Liver (tissue), 3 donors: ENCODE data around the gene TLE3.

Source experiments
- ATF3 ChIP-seq: IDR thresholded peaks from 2 replicates; pipeline ENCODE4 v1.6.1; 2016; ENCODE audit warnings: antibody characterized with exemption
- CTCF ChIP-seq: fragments of 150-350 bp; IDR thresholded peaks from 2 replicates; pipeline ENCODE4 v1.5.1; 2017; ENCODE audit warnings: improper control_type of control experiment, low read depth, low read length; ENCODE audit not compliant: missing input control
- FOXA1 ChIP-seq: IDR thresholded peaks from 2 replicates; pipeline ENCODE4 v1.6.1; 2016; ENCODE audit warnings: antibody characterized with exemption
- GABPA ChIP-seq, 2 donors: IDR thresholded peaks in 1 of 2; conservative IDR thresholded peaks in 1 of 2; 2 replicates each; pipeline ENCODE4 v1.6.1; 2016; ENCODE audit warnings: antibody characterized with exemption in 2 of 2, mild to moderate bottlenecking in 1 of 2, moderate library complexity in 1 of 2
- RAD21 ChIP-seq, 2 donors: IDR thresholded peaks; 2 replicates each; pipeline ENCODE4 v1.6.1; 2016; ENCODE audit warnings: antibody characterized with exemption in 2 of 2, mild to moderate bottlenecking in 2 of 2
- REST ChIP-seq: IDR thresholded peaks from 2 replicates; pipeline ENCODE4 v1.6.1; 2016; ENCODE audit warnings: antibody characterized with exemption, mild to moderate bottlenecking
- RXRA ChIP-seq, 2 donors: IDR thresholded peaks; 2 replicates each; pipeline ENCODE4 v1.6.1; 2017 to 2018; ENCODE audit warnings: antibody characterized with exemption in 2 of 2, mild to moderate bottlenecking in 1 of 2
- SP1 ChIP-seq: IDR thresholded peaks from 2 replicates; pipeline ENCODE4 v1.6.1; 2018; ENCODE audit warnings: antibody characterized with exemption, mild to moderate bottlenecking
- TAF1 ChIP-seq: conservative IDR thresholded peaks from 2 replicates; pipeline ENCODE4 v1.6.1; 2016; ENCODE audit warnings: antibody characterized with exemption, mild to moderate bottlenecking
- YY1 ChIP-seq: IDR thresholded peaks from 2 replicates; pipeline ENCODE4 v1.6.1; 2016; ENCODE audit warnings: antibody characterized with exemption, mild to moderate bottlenecking
- ZBTB33 ChIP-seq: IDR thresholded peaks from 2 replicates; pipeline ENCODE4 v1.6.1; 2016; ENCODE audit warnings: antibody characterized with exemption
- donor health status: healthy.
- donor health status: healthy.

- TF ChIP-seq ZBTB33 (peak; percentile 97), CTCF (peak; percentile 43), REST (peak; percentile 89), RXRA (IDR thresholded peaks at IDR 0.05) (peak; percentile 17 to 57), RAD21 (IDR thresholded peaks at IDR 0.05) (peak; percentile 65 to 74), ATF3 (no peak), GABPA (IDR thresholded peaks at IDR 0.05 in 1 of 2, conservative IDR thresholded peaks at IDR 0.05 in 1 of 2) (no peak), SP1 (peak; percentile 83), TAF1 (peak; percentile 61), YY1 (peak; percentile 85), FOXA1 (peak; percentile 79)
Measured at GRCh38 chr15:70097321-70098152, at the start of gene TLE3.
